OCI-LY3 (cell line): ENCODE results near the gene KCNJ4.

ENCODE experiments used
- EZH2phosphoT487 ChIP-seq: fragments of 200-600 bp; shearing (Covaris generic); IDR thresholded peaks from 2 replicates; pipeline ENCODE4 v1.6.1; 2018; ENCODE audit warnings: antibody characterized with exemption, mixed run types, low read depth
- TF ChIP-seq, protein P1 (sequence below): fragments of 200-600, 300-600 bp; sonication (generic); IDR thresholded peaks from 2 replicates; pipeline ENCODE4 v1.5.1; 2014; ENCODE audit warnings: antibody characterized with exemption, low read length, low read depth

DNA sequence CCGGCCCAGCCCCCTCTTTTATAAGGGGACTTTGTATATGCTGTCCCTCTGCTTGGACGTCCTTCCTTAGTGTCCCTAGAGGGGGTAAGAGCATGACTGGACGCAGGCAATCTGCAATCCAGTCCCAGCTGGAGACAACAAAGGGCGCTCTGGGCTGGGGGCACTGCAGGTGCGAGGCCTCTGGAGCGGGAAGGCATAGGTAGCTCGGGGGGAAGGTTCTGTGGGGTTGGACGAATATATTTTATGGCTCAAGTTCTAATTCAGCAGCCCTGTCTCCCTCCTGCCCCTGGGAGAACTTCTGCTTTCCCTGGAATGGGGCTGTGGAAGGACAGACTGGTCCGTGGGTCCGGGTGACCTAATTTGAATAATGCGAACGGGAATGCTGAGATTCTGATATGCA, 40.0 kb downstream of the KCNJ4 start:
- TF ChIP-seq, protein P1, sequence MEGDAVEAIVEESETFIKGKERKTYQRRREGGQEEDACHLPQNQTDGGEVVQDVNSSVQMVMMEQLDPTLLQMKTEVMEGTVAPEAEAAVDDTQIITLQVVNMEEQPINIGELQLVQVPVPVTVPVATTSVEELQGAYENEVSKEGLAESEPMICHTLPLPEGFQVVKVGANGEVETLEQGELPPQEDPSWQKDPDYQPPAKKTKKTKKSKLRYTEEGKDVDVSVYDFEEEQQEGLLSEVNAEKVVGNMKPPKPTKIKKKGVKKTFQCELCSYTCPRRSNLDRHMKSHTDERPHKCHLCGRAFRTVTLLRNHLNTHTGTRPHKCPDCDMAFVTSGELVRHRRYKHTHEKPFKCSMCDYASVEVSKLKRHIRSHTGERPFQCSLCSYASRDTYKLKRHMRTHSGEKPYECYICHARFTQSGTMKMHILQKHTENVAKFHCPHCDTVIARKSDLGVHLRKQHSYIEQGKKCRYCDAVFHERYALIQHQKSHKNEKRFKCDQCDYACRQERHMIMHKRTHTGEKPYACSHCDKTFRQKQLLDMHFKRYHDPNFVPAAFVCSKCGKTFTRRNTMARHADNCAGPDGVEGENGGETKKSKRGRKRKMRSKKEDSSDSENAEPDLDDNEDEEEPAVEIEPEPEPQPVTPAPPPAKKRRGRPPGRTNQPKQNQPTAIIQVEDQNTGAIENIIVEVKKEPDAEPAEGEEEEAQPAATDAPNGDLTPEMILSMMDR: no peak
- TF ChIP-seq EZH2phosphoT487: no peak
